Measurements from ENCODE around the gene SLC46A1. TPM values are rescaled to one million over a fixed set of nuclear protein-coding genes. Genes with fewer than 3 reads are reported as not detected.

Gene SLC46A1
- total and polyA plus RNA-seq, 2 of the 8 experiments (the other 6 are each of a cell fraction or from before 2014, with no cell fraction given): 5.3 to 8.7 TPM

DNA sequence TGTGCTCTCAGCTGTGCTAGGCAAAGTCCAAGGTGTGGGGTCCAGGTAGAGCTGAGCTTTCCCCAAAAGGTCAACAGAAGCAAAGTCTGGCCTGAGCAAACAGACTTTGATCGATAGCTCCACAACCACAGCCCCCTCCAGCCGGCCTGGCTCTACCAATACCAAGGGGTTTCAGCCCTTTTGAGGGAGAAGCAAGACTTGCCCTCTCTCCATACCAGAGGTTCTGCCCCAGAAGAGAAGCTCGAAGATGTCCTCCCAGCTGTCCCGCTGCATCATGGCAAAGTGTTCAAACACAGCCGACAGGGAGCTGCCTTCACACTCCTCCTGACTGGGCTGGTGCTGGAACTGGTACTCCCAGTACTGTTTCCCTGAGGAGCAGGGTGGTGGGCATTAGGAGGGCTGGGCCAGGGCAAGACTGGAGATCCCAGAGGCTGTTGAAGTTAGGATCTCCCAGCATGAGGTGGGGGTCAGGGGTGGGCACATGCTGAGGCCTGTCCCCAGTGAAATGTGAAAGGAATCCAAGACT is 37.6 kb downstream of the SLC46A1 start:
- DNase-seq (ENCODE audit: low read depth in 1 of 2, low spot score in 2 of 2) (no peak), FAIRE-seq (no peak)
- no peak overlapping the region for H3K27ac ChIP-seq (ENCODE audit: low read depth, low read length)
- H4K20me1 ChIP-seq (replicated peaks in 1 of 2; ENCODE audit: control insufficient read depth in 1 of 2, insufficient read depth in 2 of 2, low read length in 2 of 2): peaks cover 2 to 8% of the 10 kb centered on the region in 2 experiments
- H2BK20ac ChIP-seq (ENCODE audit: low read length): no peak overlapping the region
- H3K23me2 ChIP-seq (ENCODE audit: low read depth, low read length): peaks cover 16% of the 10 kb centered on the region; the same call in 1 of the 2 replicates
- no peaks in the 10 kb centered on the region for H3K79me2 ChIP-seq (ENCODE audit: control insufficient read depth in 1 of 2, insufficient read depth in 2 of 2, low read length in 2 of 2)
- ChIA-PET CTCF (ENCODE audit: partially characterized antibody) (interaction anchor here (0.8 to 4.6 kb wide), 9 partner anchors 9 to 180 kb away, joined by 3 to 20 read pairs (median 3); partner anchors contain the start of gene POLDIP2), POLR2A (ENCODE audit: partially characterized antibody) (interaction anchor here (1.0 to 12.7 kb wide), 4 partner anchors 10 to 36 kb away, joined by 3 to 103 read pairs (median 6); partner anchors contain the start of genes IFT20, POLDIP2 and TNFAIP1)
- H2BK120ac ChIP-seq (replicated peaks; ENCODE audit: low read depth, low read length): no peak overlapping the region
- H3K36me3 ChIP-seq (ENCODE audit: control insufficient read depth in 2 of 4, insufficient read depth in 4 of 4, low read length in 3 of 4): 0 out of 8 replicates have a peak, but pooled peaks cover 0 to 2% (median 0%) of the 10 kb centered on the region in 4 experiments
- peaks cover 9 to 15% (median 14%) of the 10 kb centered on the region in 4 experiments for H3K27me3 ChIP-seq (replicated peaks in 1 of 4; ENCODE audit: control insufficient read depth in 3 of 4, extremely low read depth in 1 of 4, insufficient read depth in 3 of 4, low read length in 3 of 4)
- H3K4ac ChIP-seq (replicated peaks; ENCODE audit: insufficient read length, low read depth, low read length): no peak overlapping the region
- H3K79me1 ChIP-seq (ENCODE audit: low read depth, low read length): no peaks in the 10 kb centered on the region
- H3K56ac ChIP-seq (replicated peaks; ENCODE audit: insufficient read length, low read depth, low read length): no peak overlapping the region
- WGBS, 2 experiments (ENCODE audit: extremely low coverage in 1 of 2, insufficient coverage in 1 of 2, insufficient read length in 1 of 2, insufficient replicate concordance in 2 of 2, low coverage in 1 of 2, low lambda C conversion rate in 2 of 2, missing lambda C conversion rate in 1 of 2): 96% methylated on average over 5 of the region's 5 CpGs; no CpG with 5 or more reads in 1 of the 2 experiments
- H3K9ac ChIP-seq (replicated peaks in 1 of 4; ENCODE audit: extremely low read depth in 1 of 4, low read depth in 3 of 4, low read length in 3 of 4): no peak overlapping the region
- H2BK5ac ChIP-seq (ENCODE audit: low read depth, low read length): no peak overlapping the region
- H3K18ac ChIP-seq (ENCODE audit: extremely low read depth, low read length): no peak overlapping the region
- no peak overlapping the region for H3K4me2 ChIP-seq (ENCODE audit: insufficient read depth in 1 of 2, low read depth in 2 of 2, low read length in 2 of 2)
- no peak overlapping the region for H3K4me3 ChIP-seq (ENCODE audit: extremely low read depth in 1 of 4, insufficient read depth in 2 of 4, low read depth in 3 of 4, low read length in 4 of 4)
- peaks cover 3 to 16% (median 9%) of the 10 kb centered on the region in 4 experiments; a peak in 6 of 7 replicates for H3K4me1 ChIP-seq (replicated peaks in 1 of 4; ENCODE audit: control insufficient read depth in 3 of 4, insufficient read depth in 4 of 4, low read length in 3 of 4)
- H4K91ac ChIP-seq (replicated peaks; ENCODE audit: insufficient read length, low read length): no peak overlapping the region
- H3K14ac ChIP-seq (ENCODE audit: insufficient read length): no peak overlapping the region
- H2AK5ac ChIP-seq (ENCODE audit: low read depth, low read length): no peak overlapping the region
- H3K9me3 ChIP-seq (ENCODE audit: insufficient read depth in 2 of 2, low read depth in 1 of 2, low read length in 1 of 2): no peaks in the 10 kb centered on the region
- no peak overlapping the region for H2BK15ac ChIP-seq (ENCODE audit: low read length)
- H3K23ac ChIP-seq (ENCODE audit: insufficient read length): no peak overlapping the region
- H2AFZ ChIP-seq (ENCODE audit: low read length): no peak overlapping the region
- no peak overlapping the region for H4K5ac ChIP-seq (ENCODE audit: insufficient read length, low read depth, low read length)
- H2BK12ac ChIP-seq (ENCODE audit: low read depth, low read length): no peak overlapping the region
- H4K8ac ChIP-seq (ENCODE audit: extremely low read depth, insufficient read depth, low read length): no peak overlapping the region
- TF ChIP-seq KDM4A (IDR thresholded peaks at IDR 0.05; ENCODE audit: low read depth, low read length, severe bottlenecking) (no peak), CEBPB (IDR thresholded peaks at IDR 0.05; ENCODE audit: low read depth, low read length) (no peak), KDM1A (IDR thresholded peaks at IDR 0.05; ENCODE audit: borderline replicate concordance, low read length) (no peak), HDAC6 (IDR thresholded peaks at IDR 0.05; ENCODE audit: low read depth, low read length) (no peak), CHD2 (IDR thresholded peaks at IDR 0.05; ENCODE audit: low read length) (no peak), SIRT6 (IDR thresholded peaks at IDR 0.05; ENCODE audit: low read length) (no peak)
